Activated T-cell treated with anti-CD3 and anti-CD28 coated beads, Interleukin-2, amount 50 U/mL, for 72 hours (primary cell): ENCODE data around the gene HNRNPA3. TPM values are rescaled to one million over a fixed set of nuclear protein-coding genes. Genes with fewer than 3 reads are reported as not detected.
A peak's percentile ranks its signal among the peaks of the same experiment; 100 is the strongest.
"Not testable (repeated sequence)": the region's sequence is repeated elsewhere in the genome, so short reads cannot be mapped to it uniquely, and the experiment has no call there.

ENCODE experiments used
- ATAC-seq, 2 donors: fragments of 150-1000 bp; cut with Tn5 transposase; replicated peaks in 1 of 2; 2 replicates each; pipeline ENCODE4 v1.10.0; 2021; ENCODE audit warnings: moderate library complexity in 2 of 2, mild to moderate bottlenecking in 1 of 2
- DNase-seq, 2 donors: peaks; one replicate each; pipeline ENCODE4 v3.0.0; 2021 to 2022; ENCODE audit warnings: mixed read lengths in 1 of 2
- H3K27ac Mint-ChIP-seq: one replicate; pipeline ENCODE4 v1.8.0; 2022; ENCODE audit warnings: mild to moderate bottlenecking, moderate library complexity, mixed read lengths
- H3K27me3 Mint-ChIP-seq: one replicate; pipeline ENCODE4 v1.8.0; 2022; ENCODE audit warnings: low read depth, mixed read lengths
- H3K36me3 Mint-ChIP-seq, 2 donors: one replicate each; pipeline ENCODE4 v1.8.0; 2022; ENCODE audit warnings: mixed read lengths in 2 of 2, mild to moderate bottlenecking in 1 of 2; ENCODE audit not compliant: insufficient read depth in 2 of 2
- H3K4me1 Mint-ChIP-seq: one replicate; pipeline ENCODE4 v1.8.0; 2022; ENCODE audit warnings: low read depth, mixed read lengths
- H3K4me3 Mint-ChIP-seq, 2 donors: one replicate each; pipeline ENCODE4 v1.8.0; 2022; ENCODE audit warnings: mild to moderate bottlenecking in 2 of 2, mixed read lengths in 2 of 2, moderate library complexity in 2 of 2
- H3K9me3 Mint-ChIP-seq, 2 donors: one replicate each; pipeline ENCODE4 v1.8.0; 2022; ENCODE audit warnings: mixed read lengths in 2 of 2
- total RNA-seq, 2 donors: library from RNA; stranded (reverse); gene quantifications; one replicate each; pipeline ENCODE4 v1.2.3, GENCODE V29; 2022

Gene HNRNPA3
- total RNA-seq, 2 donors from 2014 or later = 140 to 148 TPM

DNA sequence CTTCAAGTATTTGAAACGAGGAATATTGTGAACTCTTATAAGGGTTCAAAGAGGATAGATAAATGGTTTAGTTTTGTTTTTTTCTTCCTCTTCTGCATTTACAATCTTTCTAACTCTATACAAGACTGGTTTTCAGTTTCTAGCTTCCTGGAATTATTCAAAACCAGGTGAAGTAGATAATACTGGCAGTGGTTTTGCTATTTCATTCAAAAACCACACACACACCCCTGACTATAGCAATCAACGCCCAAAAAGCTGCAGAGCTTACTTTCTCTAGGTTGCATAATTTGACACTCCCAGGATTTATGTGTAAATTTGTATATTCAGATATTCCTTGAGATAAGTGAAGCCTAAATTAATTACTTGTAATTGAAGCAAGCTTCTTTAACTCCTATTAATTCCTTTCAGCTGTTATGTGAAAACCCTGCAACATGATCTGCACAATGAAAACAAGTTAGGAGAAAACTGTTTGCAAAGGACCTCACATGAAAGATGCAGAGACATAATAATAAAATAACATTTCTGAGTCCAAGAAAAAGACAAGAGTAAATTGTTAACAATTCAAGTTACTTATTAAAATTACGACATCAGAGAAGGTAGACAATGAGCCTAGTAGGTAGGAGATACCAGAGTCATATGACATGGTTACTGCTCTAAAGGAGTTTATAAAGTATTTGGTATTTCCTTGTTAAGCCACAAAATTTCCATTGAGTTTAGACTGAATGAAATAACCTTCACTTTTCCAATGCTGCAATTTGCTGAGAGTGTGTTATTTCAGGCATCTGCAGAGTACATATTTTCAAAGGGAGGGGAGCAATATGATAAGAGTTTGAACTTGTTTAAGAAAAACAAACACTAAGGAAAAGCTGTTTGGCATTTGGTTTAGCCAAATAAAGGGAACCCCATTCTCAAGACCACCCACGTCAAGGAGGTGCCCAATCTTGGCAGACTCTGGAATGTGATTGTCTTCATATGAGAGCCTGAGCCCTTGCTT is 53.5 kb downstream of the HNRNPA3 start:
- Mint-ChIP-seq H3K4me1 (peaks cover 50% of the 10 kb centered on the region), H3K9me3 (no peaks in the 10 kb centered on the region), H3K4me3 (peak overlapping the region; percentile 95 to 96), H3K27ac (peak overlapping the region; percentile 96), H3K27me3 (no peaks in the 10 kb centered on the region), H3K36me3 (peaks cover 2 to 19% of the 10 kb centered on the region in 2 donors)
- DNase-seq (no peak), ATAC-seq (no peak)

DNA sequence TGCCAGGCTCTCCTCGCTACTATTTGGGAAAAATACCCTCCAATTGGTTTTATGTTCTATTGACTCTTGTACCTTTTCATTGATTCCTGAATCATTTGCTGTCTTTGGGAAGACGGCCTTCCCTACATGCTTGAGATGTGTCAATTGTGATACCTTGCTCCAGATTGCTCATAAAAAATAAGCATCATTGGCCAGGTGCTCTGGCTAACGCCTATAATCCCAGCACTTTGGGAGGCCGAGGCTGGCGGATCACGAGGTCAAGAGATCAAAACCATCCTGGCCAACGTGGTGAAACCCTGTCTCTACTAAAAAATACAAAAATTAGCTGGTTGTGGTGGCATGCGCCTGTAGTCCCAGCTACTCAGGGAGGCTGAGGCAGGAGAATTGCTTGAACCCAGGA is 54.4 kb downstream of the HNRNPA3 start:
- peaks cover 2 to 15% of the 10 kb centered on the region in 2 donors for H3K36me3 Mint-ChIP-seq
- H3K9me3 Mint-ChIP-seq, H3K27me3 Mint-ChIP-seq, ATAC-seq, H3K27ac Mint-ChIP-seq, DNase-seq: not testable (repeated sequence)
- peak overlapping the region in 1 of 2 donors; percentile 47 for H3K4me3 Mint-ChIP-seq
- H3K4me1 Mint-ChIP-seq = peaks cover 43% of the 10 kb centered on the region

DNA sequence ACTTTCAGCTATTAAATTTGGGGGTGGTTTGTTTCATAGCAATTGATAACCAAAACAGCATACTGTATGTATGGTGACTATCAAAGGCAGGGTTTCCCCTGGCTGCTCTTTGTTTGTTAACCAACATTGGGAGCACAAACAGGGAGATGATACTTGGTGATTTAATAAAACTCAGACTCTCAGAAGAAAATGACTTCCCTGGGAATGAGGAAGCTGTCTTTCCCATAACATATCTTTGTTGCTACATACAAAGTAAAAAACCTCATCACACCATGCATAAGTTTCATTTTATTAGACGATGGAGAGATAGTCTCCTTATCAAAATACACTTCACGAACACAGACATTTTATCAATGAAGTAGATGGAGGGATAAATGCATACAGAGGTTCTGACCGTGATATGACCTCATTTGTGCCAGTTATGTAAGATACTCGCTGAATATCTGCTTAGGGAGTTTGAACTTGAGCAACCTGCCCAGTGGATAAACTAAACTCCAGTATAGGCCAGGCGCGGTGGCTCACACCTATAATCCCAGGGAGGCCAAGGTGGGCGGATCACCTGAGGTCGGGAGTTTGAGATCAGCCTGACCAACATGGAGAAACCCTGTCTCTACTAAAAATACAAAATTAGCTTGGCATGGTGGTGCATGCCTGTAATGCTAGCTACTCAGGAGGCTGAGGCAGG is 55.7 kb downstream of the HNRNPA3 start:
- Mint-ChIP-seq H3K27me3 (no peaks in the 10 kb centered on the region), H3K27ac (no peak overlapping the region), H3K4me3 (no peak overlapping the region), H3K4me1 (peaks cover 48% of the 10 kb centered on the region), H3K36me3 (peaks cover under 1 to 4% of the 10 kb centered on the region in 2 donors), H3K9me3 (no peaks in the 10 kb centered on the region)
- DNase-seq (no peak), ATAC-seq (no peak)

DNA sequence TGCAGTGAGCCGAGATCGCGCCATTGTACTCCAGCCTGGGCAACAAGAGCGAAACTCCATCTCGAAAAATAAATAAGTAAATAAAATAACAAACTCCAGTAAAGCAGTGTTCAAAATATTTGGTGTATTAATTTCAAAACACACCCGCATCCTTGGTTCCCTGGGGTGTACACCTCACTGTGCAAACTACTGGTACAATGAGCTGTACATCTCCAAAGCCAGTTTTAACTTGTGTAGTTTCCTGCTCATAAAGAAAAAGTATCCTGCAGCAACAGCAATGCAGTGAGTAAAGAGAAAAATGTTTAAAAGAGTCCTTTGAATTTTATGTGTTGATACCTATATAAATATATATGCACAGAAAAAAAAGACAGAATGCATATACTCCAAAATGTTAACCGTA is 56.3 kb downstream of the HNRNPA3 start:
- Mint-ChIP-seq H3K4me3 (no peak overlapping the region), H3K4me1 (peaks cover 49% of the 10 kb centered on the region), H3K27me3 (no peaks in the 10 kb centered on the region), H3K9me3 (no peaks in the 10 kb centered on the region), H3K27ac (no peak overlapping the region), H3K36me3 (peaks cover 0 to 2% of the 10 kb centered on the region in 2 donors)
- no peak for ATAC-seq
- DNase-seq = no peak

DNA sequence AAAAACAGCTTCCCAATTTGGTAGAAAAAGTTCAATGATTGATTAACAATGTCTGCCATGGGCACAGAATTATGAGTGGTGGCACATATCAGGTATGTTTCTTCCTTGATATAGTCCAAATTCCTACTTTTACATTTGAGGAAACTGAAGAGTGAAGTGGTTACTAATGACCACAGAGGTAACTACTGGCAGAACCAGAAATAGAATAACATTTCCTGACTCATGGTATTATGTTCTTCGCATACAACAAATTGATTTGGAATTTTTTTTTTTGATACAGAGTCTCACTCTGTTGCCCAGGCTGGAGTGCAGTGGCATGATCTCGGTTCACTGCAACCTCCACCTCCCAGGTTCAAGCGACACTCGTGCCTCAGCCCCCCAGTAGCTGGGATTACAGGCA is 57.9 kb downstream of the HNRNPA3 start:
- H3K36me3 Mint-ChIP-seq = peaks cover 0 to 2% of the 10 kb centered on the region in 2 donors
- H3K27me3 Mint-ChIP-seq = no peaks in the 10 kb centered on the region
- no peak overlapping the region for H3K4me3 Mint-ChIP-seq
- no peak for ATAC-seq
- no peaks in the 10 kb centered on the region for H3K9me3 Mint-ChIP-seq
- DNase-seq = no peak
- H3K4me1 Mint-ChIP-seq = peaks cover 43% of the 10 kb centered on the region
- no peak overlapping the region for H3K27ac Mint-ChIP-seq

DNA sequence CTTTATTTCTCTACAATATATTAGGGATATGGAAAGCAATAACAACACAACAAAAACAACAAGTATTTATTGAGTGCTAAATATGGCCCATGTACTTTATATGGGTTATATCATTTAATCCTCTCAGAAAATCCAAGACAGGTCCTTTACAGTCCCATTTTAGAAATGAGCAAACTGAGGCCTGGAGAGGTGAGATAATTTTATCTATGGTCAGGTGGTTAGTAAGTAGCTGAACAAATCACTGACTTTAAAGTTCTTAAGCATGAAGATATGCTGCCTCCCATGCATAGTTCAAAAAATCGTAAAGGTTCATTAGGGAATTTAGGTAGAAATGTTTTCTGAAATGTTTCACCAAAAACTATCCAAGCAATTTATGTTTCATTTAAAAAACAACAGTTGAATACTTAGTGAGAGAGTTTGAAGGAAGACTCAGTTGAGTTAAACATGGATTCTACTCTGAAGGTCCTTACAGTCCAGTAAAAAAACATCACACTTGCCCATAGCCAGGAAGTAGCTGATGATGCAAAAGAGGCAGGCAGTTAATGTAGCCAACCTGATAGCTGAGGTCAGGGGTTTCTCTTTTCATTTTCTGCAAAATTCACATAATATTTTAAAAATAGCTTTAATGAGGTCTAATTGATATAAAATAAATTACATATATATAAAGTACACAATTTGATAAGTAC is 59.5 kb downstream of the HNRNPA3 start:
- DNase-seq (no peak), ATAC-seq (no peak)
- no peak overlapping the region for H3K4me3 Mint-ChIP-seq
- no peaks in the 10 kb centered on the region for H3K27me3 Mint-ChIP-seq
- H3K9me3 Mint-ChIP-seq = no peaks in the 10 kb centered on the region
- H3K4me1 Mint-ChIP-seq = peaks cover 27% of the 10 kb centered on the region
- H3K36me3 Mint-ChIP-seq = peaks cover 0 to 2% of the 10 kb centered on the region in 2 donors
- H3K27ac Mint-ChIP-seq = no peak overlapping the region

DNA sequence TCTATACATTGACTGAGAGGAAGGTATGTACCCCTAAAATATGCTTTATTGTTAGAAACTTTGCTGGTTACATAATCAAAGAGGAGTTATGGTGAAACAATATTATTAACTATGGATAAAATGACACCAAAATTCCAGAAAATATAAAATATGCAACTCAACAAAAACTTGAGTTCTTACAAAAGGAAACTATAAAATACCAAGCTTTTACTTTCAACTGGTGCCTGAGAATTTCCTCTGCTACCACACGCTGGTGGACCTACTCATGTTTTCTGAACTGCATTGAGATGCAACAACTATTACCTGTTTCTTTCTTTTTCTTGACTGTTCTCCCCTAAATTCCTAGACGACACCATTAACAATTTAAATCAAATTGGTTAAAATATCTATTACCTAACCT is 60.2 kb downstream of the HNRNPA3 start:
- no peak for DNase-seq

DNA sequence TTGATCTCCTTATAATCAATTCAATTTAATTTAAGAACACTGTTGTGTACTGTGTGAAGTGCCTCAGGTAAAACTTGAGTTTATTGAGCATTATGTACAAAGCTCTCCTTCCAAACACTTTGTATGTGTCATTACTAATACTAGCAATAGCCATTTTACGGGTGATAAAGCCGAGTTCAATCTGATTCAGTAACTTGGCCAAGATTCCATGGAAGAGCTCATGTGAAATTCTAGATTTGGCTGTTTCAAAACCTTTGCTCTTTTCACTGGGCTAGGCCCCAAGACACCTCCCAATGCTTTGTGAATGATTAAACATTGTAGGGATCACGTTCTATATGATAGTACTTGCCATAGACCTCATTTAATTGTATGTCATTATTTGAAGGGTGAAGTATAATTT is 60.8 kb downstream of the HNRNPA3 start:
- Mint-ChIP-seq H3K27me3 (no peaks in the 10 kb centered on the region), H3K4me3 (no peak overlapping the region), H3K36me3 (no peaks in the 10 kb centered on the region), H3K4me1 (peaks cover 21% of the 10 kb centered on the region), H3K9me3 (no peaks in the 10 kb centered on the region), H3K27ac (no peak overlapping the region)
- DNase-seq (no peak), ATAC-seq (no peak)

More for the DNA sequence above, 60.2 kb downstream of the HNRNPA3 start:
- Mint-ChIP-seq H3K4me3 (no peak overlapping the region), H3K9me3 (no peaks in the 10 kb centered on the region), H3K4me1 (peaks cover 22% of the 10 kb centered on the region), H3K36me3 (no peaks in the 10 kb centered on the region), H3K27ac (no peak overlapping the region), H3K27me3 (no peaks in the 10 kb centered on the region)
- no peak for ATAC-seq

Other genes with a start within 250 kb of the HNRNPA3 start
- 10 to 100 TPM; 74.6 to 81.4 TPM for gene NFE2L2, start 51.9 kb downstream of the HNRNPA3 start, total RNA-seq
- gene AGPS, start 180.0 kb downstream of the HNRNPA3 start, total RNA-seq = 10 to 100 TPM; 38.8 to 44.6 TPM